Measurements from ENCODE around the gene TMC2.

TMC2 gene

DNA sequence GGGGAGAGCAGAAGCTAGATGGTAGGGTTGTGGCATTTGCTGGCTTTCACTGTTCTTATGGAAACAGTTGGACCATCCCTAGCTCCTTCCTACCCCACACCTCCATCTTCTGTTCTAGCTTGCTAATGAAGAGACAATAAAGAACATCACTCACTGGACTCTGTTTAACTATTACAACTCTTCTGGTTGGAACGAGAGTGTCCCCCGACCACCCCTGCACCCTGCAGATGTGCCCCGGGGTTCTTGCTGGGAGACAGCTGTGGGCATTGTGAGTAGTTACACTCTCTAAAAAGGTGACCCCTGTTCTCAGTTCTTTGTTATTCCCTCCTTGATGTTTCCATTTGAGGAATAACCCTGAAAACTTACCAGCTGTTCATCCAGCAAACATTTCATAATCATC lies 75.7 kb downstream of the TMC2 start:
- TF ChIP-seq, protein P1, sequence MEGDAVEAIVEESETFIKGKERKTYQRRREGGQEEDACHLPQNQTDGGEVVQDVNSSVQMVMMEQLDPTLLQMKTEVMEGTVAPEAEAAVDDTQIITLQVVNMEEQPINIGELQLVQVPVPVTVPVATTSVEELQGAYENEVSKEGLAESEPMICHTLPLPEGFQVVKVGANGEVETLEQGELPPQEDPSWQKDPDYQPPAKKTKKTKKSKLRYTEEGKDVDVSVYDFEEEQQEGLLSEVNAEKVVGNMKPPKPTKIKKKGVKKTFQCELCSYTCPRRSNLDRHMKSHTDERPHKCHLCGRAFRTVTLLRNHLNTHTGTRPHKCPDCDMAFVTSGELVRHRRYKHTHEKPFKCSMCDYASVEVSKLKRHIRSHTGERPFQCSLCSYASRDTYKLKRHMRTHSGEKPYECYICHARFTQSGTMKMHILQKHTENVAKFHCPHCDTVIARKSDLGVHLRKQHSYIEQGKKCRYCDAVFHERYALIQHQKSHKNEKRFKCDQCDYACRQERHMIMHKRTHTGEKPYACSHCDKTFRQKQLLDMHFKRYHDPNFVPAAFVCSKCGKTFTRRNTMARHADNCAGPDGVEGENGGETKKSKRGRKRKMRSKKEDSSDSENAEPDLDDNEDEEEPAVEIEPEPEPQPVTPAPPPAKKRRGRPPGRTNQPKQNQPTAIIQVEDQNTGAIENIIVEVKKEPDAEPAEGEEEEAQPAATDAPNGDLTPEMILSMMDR (IDR thresholded peaks at IDR 0.05; ENCODE audit: low read length, missing control alignments) = no peak
- no peak for DNase-seq (ENCODE audit: low read depth)
- no peak overlapping the region for H3K4me3 ChIP-seq (replicated peaks; ENCODE audit: low read depth, low read length)

GRCh38 chr20:2616634-2617033 lies 80.3 kb downstream of the TMC2 start:
- no peak for DNase-seq (ENCODE audit: low read depth)
- H3K4me3 ChIP-seq (replicated peaks; ENCODE audit: low read depth, low read length) = no peak overlapping the region
- TF ChIP-seq, protein P1 (IDR thresholded peaks at IDR 0.05; ENCODE audit: low read length, missing control alignments) = no peak

- DNase-seq (ENCODE audit: low read depth) = no peak
- H3K4me3 ChIP-seq (replicated peaks; ENCODE audit: low read depth, low read length) = no peak overlapping the region
- TF ChIP-seq, protein P1 (IDR thresholded peaks at IDR 0.05; ENCODE audit: low read length, missing control alignments) = no peak
Observed at GRCh38 chr20:2617099-2617714, 80.8 kb downstream of the TMC2 start.

GRCh38 chr20:2618815-2619214 lies 82.4 kb downstream of the TMC2 start:
- no peak overlapping the region for H3K4me3 ChIP-seq (replicated peaks; ENCODE audit: low read depth, low read length)
- no peak for DNase-seq (ENCODE audit: low read depth)
- TF ChIP-seq, protein P1 (IDR thresholded peaks at IDR 0.05; ENCODE audit: low read length, missing control alignments) = no peak

DNA sequence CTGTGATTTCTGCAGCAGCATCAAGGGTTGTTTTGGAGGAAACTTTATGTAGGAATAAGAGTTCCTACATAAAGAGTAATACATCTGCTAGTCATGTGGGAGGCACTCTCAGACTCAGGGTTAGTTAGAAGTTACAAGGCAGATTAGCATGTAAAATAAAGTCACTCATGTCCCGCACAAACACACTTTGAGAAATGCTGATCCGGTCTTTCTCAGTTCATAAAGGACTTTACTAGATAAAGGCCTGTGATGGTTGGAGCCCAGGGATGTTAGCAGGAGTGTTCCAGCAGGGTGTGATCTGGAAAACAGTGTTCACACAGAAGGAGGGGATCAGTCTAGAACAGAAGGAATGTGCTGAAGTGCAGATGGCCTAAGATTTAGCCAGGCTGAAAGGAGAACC lies 83.0 kb downstream of the TMC2 start:
- H3K4me3 ChIP-seq (replicated peaks; ENCODE audit: low read depth, low read length) = no peak overlapping the region
- DNase-seq (ENCODE audit: low read depth) = no peak
- TF ChIP-seq, protein P1 (IDR thresholded peaks at IDR 0.05; ENCODE audit: low read length, missing control alignments) = no peak

DNA sequence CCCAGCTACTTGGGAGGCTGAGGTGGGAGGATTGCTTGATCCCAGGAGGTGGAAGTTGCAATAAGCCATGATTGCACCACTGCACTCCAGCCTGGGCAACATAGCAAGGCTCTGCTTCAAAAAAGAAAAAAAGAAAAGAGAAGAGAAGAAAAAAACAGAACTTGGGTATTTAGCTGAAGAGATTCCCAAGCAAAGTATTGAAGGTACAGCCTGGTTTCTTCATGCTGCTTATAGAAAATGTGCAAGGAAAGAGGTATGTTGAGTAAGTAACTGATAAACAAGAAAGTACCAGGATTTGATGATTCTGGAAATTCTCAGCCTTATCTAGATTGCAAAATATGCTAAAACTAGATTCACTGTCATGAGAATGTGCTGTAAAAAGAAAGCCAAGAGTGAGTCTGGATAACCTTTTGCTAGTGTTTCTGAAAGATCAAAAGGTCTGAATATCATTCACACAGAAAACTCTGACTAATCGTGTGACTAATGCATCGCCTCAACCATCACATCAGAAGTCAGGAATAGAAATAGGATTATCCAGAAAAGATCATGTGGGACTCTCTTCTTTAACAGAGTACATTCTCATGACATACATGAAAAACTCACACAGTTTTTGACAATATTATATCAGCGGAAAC lies 83.7 kb downstream of the TMC2 start:
- no peak for DNase-seq (ENCODE audit: low read depth)
- TF ChIP-seq, protein P1 (IDR thresholded peaks at IDR 0.05; ENCODE audit: low read length, missing control alignments) = no peak
- no peak overlapping the region for H3K4me3 ChIP-seq (replicated peaks; ENCODE audit: low read depth, low read length)

GRCh38 chr20:2624190-2624589 lies 87.8 kb downstream of the TMC2 start:
- TF ChIP-seq, protein P1 (IDR thresholded peaks at IDR 0.05; ENCODE audit: low read length, missing control alignments) = no peak
- DNase-seq (ENCODE audit: low read depth) = no peak
- H3K4me3 ChIP-seq (replicated peaks; ENCODE audit: low read depth, low read length) = no peak overlapping the region

Measured in fibroblast of pulmonary artery (primary cell).